ENCODE measurements around the gene SLC35E2B.

- TF ChIP-seq, protein P1, sequence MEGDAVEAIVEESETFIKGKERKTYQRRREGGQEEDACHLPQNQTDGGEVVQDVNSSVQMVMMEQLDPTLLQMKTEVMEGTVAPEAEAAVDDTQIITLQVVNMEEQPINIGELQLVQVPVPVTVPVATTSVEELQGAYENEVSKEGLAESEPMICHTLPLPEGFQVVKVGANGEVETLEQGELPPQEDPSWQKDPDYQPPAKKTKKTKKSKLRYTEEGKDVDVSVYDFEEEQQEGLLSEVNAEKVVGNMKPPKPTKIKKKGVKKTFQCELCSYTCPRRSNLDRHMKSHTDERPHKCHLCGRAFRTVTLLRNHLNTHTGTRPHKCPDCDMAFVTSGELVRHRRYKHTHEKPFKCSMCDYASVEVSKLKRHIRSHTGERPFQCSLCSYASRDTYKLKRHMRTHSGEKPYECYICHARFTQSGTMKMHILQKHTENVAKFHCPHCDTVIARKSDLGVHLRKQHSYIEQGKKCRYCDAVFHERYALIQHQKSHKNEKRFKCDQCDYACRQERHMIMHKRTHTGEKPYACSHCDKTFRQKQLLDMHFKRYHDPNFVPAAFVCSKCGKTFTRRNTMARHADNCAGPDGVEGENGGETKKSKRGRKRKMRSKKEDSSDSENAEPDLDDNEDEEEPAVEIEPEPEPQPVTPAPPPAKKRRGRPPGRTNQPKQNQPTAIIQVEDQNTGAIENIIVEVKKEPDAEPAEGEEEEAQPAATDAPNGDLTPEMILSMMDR (IDR thresholded peaks at IDR 0.05): no peak
- no peak for TF ChIP-seq POLR2A (IDR thresholded peaks at IDR 0.05)
These were observed 9.3 kb downstream of the SLC35E2B start for GRCh38 chr1:1683104-1683905.
